Activated CD4-positive, alpha-beta T cell treated with anti-CD3 and anti-CD28 coated beads, Interleukin-2, amount 50 U/mL, for 1 hour (primary cell): Measurements from ENCODE around the gene TAS2R13.

Source experiments
- DNase-seq: peaks from one replicate; pipeline ENCODE4 v3.0.0-alpha.2; 2020

Gene TAS2R13, protein sequence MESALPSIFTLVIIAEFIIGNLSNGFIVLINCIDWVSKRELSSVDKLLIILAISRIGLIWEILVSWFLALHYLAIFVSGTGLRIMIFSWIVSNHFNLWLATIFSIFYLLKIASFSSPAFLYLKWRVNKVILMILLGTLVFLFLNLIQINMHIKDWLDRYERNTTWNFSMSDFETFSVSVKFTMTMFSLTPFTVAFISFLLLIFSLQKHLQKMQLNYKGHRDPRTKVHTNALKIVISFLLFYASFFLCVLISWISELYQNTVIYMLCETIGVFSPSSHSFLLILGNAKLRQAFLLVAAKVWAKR

DNA sequence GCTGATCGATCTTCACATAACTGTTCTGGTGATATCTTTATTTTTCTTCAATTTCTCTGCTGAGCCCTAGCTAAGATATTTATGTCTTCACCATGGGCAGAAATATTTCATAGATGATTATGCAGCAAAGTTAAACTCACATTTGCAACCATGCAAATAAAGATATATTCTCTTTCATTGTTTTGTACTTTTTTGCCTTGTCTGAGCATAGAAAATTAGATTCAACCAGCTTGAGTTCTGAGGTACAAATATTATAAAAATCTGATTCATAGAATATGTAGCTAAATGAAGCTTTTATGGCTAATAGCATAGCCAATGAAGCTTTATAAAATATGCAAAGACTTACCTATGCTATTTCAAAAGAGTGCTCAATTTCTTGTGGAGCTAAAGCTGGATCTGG is at the start of gene TAS2R13:
Gene TAS2R13, minus strand, starts transcription at position 101 of the 400 bp plus-strand sequence. CDS start 264 bp downstream, outside the sequence.
- no peak for DNase-seq

DNA sequence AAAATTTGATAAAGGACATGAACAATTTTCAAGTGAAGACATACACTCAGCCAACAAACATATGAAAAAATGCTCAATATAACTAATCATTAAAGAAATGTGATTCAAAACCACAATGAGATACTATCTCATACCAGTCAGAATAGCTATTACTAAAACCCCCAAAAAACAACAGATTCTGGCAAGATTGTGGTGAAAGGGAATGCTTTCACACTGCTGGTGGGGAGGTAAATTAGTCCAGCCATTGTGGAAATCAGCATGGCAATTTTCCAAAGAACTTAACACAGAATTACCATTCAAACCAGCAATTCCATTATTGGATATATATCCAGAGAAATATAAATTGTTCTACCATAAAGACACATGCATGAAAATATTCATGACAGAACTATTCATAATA is 48.4 kb upstream of the TAS2R13 start:
- DNase-seq = no peak

DNA sequence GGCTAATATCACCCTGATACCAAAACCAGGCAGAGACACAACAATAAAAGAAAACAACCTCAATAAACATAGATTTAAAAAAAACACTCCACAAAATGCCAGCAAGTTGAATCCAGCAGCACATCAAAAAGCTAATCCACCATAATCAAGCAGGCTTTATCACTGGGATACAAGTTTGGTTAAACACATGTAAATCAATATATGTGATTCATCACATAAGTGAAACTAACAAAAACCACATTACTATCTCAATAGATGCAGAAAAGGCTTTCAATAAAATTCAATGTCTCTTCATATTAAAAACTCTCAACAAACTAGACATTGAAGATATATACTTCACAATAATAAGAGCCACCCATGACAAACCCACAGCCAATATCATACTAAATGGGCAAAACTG is 46.7 kb upstream of the TAS2R13 start:
- no peak for DNase-seq

DNA sequence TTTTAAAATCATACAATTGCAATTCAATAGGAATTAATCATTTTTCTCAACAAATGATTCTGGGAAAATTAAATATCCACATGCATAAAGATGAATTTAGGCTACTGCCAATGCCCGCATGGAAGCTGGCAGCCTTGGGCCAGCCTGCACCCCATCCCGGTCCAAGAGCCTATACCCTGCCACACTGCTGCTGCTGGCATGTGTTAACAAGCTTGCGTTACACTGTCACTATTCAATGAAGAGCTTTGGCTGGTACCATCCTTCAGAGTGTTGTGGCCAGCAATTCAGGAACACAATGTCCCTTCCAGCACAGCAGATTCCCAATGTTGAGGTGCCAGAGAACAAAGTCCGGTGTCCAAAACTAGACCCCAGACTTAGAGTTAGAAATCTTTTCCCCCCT is 43.3 kb upstream of the TAS2R13 start:
- DNase-seq = no peak

DNA sequence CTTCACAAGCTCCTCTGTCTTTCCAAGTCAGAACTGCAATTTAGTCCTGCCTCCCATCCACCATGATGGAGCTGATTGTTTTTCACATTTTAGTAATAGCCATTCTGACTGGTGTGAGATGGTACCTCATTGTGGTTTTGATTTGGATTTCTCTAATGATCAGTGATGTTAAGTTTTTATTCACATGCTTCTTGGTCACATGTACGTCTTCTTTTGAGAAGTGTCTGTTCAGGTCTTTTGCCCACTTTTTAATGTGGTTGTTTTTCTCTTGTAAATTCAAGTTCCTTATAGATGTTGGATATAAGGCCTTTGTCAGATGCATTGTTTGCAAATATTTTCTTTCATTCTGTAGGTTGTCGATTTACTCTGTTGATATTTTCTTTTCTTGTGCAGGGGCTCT is 33.8 kb upstream of the TAS2R13 start:
- DNase-seq = no peak

DNA sequence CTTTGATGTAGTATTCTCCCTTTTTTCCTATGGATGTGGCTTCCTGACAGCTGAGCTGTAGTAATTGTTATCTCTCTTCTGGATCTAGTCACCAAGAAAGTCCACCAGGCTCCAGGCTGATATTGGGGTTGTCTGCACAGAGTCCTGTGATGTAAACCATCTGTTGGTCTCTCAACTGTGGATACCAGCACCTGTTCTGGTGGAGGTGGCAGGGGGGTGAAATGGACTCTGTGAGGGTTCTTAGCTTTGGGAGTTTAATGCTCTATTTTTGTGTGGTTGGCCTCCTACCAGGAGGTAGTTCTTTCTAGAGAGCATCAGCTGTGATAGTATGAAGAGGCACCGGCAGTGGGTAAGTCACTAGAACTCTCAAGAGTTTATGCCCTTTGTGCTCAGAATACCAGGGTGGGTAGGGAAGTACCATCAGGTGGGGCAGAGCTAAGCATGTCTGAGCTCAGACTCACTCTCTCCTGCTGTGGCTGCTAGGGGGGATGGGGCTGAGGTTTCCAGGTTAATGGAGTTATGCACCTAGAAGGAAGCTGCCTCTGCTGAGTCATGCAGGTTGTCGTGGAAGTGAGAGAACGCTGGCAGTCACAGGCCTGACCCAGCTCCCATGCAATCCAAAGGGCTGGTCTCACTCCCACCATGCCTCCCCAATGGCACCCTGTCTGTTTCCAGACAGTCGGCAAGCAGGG is 32.7 kb upstream of the TAS2R13 start:
- DNase-seq = no peak

DNA sequence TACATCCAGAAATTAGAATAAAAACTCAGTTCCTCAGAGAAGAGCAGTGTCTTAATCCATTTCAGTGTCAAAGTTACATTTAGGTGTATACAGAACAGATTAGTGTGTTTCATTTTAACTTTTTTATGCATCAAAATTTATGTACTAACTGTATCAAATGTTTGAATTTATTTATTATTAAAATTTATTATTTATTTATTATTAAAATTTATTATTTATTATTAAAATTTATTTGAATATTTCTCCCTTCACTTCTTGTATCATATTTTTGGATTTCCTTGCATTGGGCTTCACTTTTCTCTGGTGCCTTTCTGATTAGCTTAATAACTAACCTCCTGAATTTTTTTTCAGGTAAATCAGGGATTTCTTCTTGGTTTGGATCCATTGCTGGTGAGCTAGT is 32.0 kb upstream of the TAS2R13 start:
- no peak for DNase-seq

DNA sequence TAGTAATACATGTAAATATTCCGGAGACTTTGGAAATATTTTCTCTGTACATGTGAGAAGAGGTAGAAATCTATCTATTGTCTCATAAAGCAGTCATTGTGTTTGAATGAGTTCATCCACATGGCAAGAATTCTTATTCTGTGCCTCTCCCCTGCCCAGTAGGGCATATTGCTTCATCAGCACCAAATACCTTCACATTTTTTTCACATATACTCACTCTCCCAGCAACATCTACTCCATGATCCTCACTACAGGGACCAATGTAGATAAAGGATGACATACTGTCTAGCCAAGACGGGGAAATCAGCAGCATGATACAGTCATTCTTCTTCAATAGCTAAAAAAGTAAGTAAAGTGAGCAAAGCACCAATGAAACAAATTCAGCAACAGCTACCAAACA is 31.0 kb upstream of the TAS2R13 start:
- DNase-seq = no peak

DNA sequence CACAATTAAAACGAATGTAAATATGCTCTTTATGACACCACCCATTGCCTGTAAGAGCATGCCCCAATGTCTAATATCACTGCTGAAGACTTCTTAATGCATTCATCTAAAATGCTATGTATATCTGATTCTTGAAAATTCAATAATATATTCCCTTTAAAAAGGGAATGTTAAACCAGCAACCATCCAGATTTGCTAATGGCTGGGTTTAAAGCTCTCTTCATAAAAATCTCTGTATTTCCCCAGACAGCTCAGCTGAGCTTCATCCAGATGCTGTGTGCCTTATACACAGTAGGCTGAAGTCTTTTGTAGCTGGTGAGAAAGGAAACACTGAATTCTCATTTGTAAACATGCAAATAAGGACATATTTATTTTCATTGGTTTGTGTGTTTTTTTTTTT is 29.8 kb upstream of the TAS2R13 start, which contains the start of gene TAS2R14:
Gene TAS2R14, minus strand, starts transcription at position 101 of the 400 bp plus-strand sequence. Its CDS starts 56 bp downstream, at position 45.
- no peak for DNase-seq

DNA sequence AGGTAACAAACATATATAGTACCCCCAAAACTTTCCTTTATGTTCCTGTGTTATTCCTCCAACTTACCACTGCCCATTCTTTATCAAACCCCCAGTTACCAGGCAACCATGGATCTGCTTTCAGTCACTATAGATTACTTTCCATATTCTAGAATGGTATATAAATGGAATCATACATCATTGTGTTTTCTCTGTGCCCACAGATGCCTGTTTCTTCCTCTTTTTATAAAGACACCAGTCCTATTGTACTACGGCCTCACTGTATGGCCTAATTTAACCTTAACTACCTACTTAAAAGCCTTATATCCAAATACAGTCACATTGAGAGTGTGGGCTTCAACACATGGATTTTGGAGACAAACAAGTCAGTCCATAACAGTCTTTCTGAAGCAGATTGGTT is 27.1 kb upstream of the TAS2R13 start:
- no peak for DNase-seq

DNA sequence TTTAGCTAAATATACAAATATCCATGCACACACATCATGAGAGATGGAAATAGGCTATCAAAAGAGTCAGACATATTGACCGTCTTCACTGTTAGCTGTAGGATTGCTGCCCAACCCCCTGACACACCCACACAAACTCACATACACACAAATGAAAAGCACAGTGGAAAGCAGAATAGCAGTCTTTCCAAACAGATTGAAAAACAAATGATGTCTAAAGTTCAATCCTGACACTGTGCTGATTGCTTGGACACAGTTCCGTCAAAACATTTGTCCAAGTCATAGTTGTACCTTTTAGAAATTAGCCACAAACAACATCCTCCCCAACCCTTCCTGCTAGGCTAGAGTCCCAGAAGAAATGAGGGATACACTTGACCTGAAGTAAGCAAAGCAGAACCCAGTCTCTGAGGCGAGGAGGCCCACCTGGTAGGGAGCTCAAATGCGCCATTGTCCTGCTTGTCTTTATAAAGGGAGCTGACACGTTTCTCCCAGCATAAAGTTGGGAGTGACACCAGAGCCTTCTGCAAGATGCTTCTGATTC is 19.5 kb upstream of the TAS2R13 start, which contains the start of gene PRH2:
Gene PRH2, plus strand, starts transcription at position 491 of the 541 bp plus-strand sequence. Its CDS starts 38 bp downstream, at position 529.
- DNase-seq = no peak

DNA sequence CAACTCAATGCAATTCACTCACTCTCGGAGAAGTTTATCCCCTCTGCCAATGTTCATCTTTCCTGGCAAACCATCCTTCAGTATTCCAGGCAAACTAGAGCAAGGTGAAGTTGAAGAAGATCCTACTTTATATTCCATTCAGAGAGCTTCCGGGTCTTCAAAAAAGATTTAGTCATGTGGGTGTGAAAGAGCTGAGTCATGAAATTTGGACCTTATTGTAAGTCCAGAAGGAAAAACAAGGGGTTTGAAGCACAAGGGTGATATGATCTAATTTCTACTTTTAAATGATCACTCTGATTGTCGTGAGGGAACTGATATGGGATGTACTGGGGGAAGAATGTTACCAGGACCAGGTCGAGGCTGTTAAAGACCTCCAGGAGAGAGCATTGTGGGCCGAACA is 16.9 kb upstream of the TAS2R13 start:
- no peak for DNase-seq

DNA sequence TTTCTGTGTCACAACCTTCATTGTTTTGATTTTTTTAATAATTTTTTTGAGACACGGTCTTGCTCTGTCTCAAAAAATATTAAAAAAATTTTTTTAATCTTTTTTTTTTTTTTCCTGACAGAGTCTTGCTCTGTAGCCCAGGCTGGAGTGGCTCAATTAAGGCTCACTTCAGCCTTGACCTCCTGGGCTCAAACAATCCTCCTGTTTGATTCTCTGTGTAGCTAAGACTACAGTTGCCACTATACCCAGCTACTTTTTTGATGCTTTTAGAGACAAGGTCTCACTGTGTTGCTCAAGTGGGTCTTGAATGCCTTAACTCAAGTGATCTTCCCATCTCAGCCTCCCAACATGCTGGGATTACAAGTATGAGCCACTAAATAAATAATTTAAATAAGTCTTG is 10.4 kb upstream of the TAS2R13 start:
- no peak for DNase-seq

DNA sequence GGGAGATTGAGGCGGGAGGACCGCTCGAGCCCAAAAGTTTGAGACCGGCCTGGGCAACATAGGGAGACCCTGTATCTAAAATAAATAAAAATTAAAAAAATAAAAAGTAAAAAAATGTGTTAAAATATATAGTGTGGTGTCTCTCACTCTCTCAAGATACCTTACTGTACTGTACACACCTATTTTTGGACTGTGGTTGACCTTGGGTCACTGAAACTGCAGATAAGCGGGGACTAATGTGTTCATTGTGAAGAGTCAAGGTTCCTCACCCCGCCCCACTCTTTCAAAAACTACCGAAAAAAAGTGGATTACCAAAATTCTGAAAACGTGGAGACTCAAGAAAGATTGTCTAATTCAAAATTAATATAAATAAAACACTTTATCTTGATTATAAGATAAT is 1.0 kb upstream of the TAS2R13 start:
- no peak for DNase-seq

DNA sequence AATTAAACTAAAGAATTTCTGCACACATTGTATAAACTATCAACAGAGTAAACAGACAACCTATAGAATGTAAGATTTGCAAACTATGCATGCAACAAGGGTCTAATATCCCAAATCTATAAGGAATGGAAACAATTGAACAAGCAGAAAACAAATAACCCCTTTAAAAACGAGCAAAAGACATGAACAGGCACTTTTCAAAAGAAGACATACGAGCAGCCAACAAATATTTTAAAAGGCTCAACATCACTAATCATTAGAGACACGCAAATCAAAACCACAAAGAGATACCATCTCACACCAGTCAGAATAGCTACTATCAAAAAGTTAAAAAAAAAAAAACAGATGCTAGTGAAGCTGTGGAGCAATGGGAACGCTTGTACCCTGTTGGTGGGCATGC is 4.7 kb downstream of the TAS2R13 start:
- DNase-seq = no peak

DNA sequence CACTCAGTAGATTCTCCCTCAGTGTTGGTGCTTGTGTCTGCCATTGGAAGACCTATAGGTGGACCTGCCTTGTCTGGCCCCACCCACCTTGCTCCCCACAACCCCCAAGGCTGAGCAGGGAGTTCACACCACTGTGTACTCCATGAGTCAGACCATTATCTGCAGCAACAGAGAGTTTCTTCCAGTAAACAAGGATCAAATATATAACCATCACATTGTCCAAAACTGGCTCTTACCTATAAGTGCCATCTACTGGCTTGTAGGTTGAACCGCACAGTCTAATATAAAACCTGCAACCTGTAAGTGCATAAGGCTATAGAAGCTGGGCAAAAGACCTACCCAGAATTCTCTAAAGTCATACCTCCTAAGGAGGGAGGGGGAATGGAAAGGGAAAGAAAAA is 7.9 kb downstream of the TAS2R13 start:
- DNase-seq = no peak

DNA sequence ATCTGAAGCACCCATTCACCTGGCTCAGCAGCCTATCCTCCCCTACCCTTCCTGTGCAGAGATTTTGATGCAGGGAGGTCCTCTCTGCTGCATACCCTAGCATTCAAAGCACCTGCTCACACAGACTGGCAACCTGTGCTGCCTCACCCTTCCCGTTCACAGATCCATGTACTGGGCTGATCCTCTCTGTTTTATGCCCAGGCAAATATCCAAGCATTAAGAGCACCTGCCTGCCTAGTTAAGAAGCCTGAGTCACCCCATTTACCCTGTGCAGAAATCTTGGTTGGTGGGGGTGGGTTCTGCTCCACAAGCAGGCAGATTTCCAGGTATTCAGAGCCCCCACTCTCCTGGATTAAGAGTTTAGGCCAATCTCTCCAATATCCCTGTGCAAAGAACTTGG is 8.4 kb downstream of the TAS2R13 start:
- no peak for DNase-seq

DNA sequence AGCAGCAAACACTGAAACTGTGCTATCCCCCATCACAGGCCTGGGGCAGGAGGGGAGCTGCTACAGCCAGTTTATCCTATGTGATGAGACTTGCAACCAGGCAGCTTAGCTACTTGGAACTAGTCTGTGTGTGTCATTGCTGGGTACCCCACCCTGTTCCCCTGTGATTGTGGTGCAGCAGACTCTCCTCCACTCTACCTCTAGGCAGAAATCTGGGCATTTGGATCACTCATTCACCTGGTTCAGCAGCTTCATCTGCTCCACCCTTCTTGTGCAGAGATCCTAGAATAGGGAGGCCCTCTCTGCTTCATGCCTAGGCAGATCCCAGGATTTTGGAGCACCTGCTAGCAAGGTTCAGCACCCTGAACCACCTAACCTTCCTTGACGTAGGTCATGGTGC is 8.8 kb downstream of the TAS2R13 start:
- DNase-seq = no peak

DNA sequence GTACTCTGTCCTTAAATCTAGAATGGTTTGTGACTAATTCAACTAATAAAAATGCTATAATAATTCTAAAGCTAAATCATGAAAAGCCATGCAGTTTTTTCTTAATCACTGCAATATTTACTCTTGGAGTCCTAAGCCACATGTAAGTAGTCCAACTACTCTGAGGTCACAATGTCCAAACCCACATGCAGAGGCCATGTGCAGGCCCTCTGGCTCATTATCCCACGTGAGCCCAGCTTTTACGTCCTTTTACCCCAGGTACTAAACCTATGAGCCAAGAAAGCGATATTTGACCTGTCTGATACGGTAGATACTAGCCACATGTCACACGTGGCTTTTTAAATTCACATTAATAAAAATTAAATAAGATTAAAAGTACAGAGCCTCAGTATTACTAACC is 12.5 kb downstream of the TAS2R13 start:
- DNase-seq = no peak

DNA sequence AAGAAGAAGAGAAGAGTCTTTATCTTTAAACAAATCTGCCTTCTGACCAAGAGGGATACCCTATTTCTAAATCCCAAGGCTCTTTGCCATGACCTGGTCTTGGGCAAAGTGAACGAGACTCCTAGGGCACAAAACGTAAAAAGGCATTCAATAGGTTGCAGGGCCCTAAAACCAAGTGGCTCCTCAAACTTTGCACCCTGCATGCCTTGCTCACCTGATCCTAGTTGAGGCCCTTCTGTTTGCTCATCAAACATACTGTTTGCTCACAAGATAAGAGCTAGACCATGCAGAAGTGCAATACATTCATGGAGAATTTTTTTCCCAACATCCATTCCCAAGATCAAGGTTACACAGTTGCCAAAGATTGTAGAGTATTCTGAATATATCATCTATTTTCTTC is 17.4 kb downstream of the TAS2R13 start:
- DNase-seq = no peak

DNA sequence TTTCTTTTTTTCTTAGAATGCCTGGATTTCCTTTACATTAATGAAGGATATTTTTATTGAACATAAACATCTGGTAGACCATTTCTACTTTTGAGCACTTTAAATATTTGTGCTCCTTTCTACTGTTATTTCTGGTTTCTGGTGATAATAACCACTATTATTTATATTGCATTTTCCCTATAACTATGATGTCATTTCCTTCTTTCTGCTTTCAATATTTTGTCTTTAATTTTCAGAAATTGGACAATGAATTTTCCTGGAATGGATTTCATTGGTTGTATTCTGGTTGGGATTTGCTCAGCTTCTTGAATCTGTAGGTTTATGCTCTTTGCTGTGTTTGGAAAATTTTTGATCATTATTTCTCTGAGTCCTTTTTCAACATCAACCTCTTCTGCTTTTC is 20.1 kb downstream of the TAS2R13 start:
- DNase-seq = no peak

DNA sequence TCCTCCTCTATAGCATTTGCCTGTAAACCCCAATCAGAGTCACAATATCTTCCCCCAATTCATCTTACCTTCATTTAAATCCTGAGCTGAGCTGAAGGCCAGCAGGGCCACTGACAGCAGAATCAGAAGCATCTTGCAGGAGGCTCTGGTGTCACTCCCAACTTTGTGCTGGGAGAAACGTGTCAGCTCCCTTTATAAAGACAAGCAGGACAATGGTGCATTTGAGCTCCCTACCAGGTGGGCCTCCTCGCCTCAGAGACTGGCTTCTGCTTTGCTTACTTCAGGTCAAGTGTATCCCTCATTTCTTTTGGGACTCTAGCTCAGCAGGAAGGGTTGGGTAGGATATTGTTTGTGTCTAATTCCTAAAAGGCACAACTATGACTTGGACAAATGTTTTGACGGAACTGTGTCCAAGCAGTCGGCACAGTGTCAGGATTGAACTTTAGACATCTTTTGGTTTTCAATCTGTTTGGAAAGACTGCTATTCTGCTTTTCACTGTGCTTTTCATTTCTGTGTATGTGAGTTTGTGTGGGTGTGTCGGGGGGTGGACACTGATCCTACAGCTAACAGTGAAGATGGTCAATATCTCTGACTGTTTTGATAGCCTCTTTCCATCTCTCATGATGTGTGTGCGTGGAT is 25.2 kb downstream of the TAS2R13 start, which contains the start of gene PRH1:
Gene PRH1, minus strand, starts transcription at position 170 of the 640 bp plus-strand sequence. Its CDS starts 38 bp downstream, at position 132.
- no peak for DNase-seq

DNA sequence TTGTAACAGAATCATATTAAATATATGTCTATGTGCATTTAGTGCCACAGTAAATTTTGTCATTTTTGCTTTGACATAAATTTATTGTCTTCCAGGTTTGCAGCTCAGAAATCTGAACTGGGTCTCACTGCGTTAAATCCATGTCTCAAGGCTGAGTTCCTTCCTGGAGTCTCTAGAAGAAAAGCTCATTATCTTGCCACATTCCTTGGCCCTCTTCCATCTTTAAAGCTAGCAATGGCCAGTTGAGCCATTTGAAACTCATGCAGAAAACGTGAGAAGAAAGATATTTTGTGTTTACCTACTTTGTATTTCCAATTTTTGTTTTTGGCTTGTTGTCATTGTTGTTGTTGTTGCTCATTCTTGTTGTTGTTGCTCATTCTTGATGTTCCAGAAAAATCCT is 36.0 kb downstream of the TAS2R13 start:
- no peak for DNase-seq

DNA sequence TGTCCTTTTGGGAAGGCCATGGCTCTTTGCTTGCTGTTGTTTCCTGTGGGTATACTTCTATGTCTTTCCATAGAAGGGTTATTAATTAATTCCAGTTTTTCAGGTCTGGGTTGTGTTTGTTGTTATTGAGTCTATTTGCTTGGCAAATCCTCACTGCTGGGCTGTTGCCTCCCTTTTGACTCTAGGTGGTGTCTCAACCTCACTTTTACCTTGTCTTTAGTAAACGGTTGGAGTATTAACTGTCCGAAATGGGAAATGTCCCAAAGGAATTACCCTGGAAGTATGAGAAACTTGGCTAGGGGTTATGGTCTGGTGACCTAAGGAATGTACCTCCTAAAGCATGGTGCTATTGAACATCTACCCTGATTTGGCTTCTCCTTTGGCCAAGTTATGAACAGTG is 42.0 kb downstream of the TAS2R13 start:
- DNase-seq = no peak
